ENCODE results near the gene PALD1. TPM values are rescaled to one million over a fixed set of nuclear protein-coding genes. Genes with fewer than 3 reads are reported as not detected.

The PALD1 gene
- total and polyA plus RNA-seq, 2 donors (not counting 1 experiment from before 2014, with no cell fraction given), result 0.09 to 0.33 TPM

- peaks cover 11% of the 10 kb centered on the region for H3K4me1 ChIP-seq (ENCODE audit: control insufficient read depth, extremely low read depth, insufficient read depth, low read length)
- H3K79me2 ChIP-seq (ENCODE audit: control insufficient read depth, insufficient read depth, low read length), result no peaks in the 10 kb centered on the region
- H4K20me1 ChIP-seq (ENCODE audit: control insufficient read depth, extremely low read depth, insufficient read depth, low read length), result no peaks in the 10 kb centered on the region
- no peak overlapping the region for H3K9ac ChIP-seq (ENCODE audit: insufficient read depth, low read length)
- no peak overlapping the region for H3K4me3 ChIP-seq (replicated peaks in 1 of 4; ENCODE audit: control extremely low read depth in 1 of 4, insufficient read depth in 1 of 4, low read depth in 3 of 4, low read length in 4 of 4)
- no peak overlapping the region for H3K27ac ChIP-seq (ENCODE audit: insufficient read depth, low read length)
- H2AFZ ChIP-seq (ENCODE audit: low read length), result no peak overlapping the region
- TF ChIP-seq CTCF (conservative IDR thresholded peaks at IDR 0.05 in 1 of 2, IDR thresholded peaks at IDR 0.05 in 1 of 2; ENCODE audit: low read depth in 1 of 2, low read length in 2 of 2) (peak; percentile 85 to 92), EZH2 (IDR thresholded peaks at IDR 0.05; ENCODE audit: low read length, missing control alignments) (no peak)
- H3K9me3 ChIP-seq (ENCODE audit: control insufficient read depth, insufficient read depth, low read depth, low read length), result no peaks in the 10 kb centered on the region
- no peak overlapping the region for H3K4me2 ChIP-seq (ENCODE audit: extremely low read depth, insufficient read depth, low read length)
- no peaks in the 10 kb centered on the region for H3K27me3 ChIP-seq (ENCODE audit: control insufficient read depth, insufficient read depth, low read length)
- H3K36me3 ChIP-seq (ENCODE audit: control insufficient read depth, insufficient read depth, low read length), result no peaks in the 10 kb centered on the region
- DNase-seq (ENCODE audit: low read depth in 2 of 2), result peak; percentile 39 to 69
Observed at GRCh38 chr10:70549962-70550458, 71.4 kb downstream of the PALD1 start.

- Histone ChIP-seq H3K79me2 (ENCODE audit: control insufficient read depth, insufficient read depth, low read length) (no peaks in the 10 kb centered on the region), H3K27ac (ENCODE audit: insufficient read depth, low read length) (no peak overlapping the region), H3K4me1 (ENCODE audit: control insufficient read depth, extremely low read depth, insufficient read depth, low read length) (peaks cover 11% of the 10 kb centered on the region), H3K9me3 (ENCODE audit: control insufficient read depth, insufficient read depth, low read depth, low read length) (no peaks in the 10 kb centered on the region), H3K4me2 (ENCODE audit: extremely low read depth, insufficient read depth, low read length) (no peak overlapping the region), H3K9ac (ENCODE audit: insufficient read depth, low read length) (no peak overlapping the region), H3K27me3 (ENCODE audit: control insufficient read depth, insufficient read depth, low read length) (no peaks in the 10 kb centered on the region), H3K4me3 (replicated peaks in 1 of 4; ENCODE audit: control extremely low read depth in 1 of 4, insufficient read depth in 1 of 4, low read depth in 3 of 4, low read length in 4 of 4) (no peak overlapping the region), H2AFZ (ENCODE audit: low read length) (no peak overlapping the region), H3K36me3 (ENCODE audit: control insufficient read depth, insufficient read depth, low read length) (no peaks in the 10 kb centered on the region), H4K20me1 (ENCODE audit: control insufficient read depth, extremely low read depth, insufficient read depth, low read length) (no peaks in the 10 kb centered on the region)
- DNase-seq (ENCODE audit: low read depth in 2 of 2), result no peak
- TF ChIP-seq CTCF (conservative IDR thresholded peaks at IDR 0.05 in 1 of 2, IDR thresholded peaks at IDR 0.05 in 1 of 2; ENCODE audit: low read depth in 1 of 2, low read length in 2 of 2) (no peak), EZH2 (IDR thresholded peaks at IDR 0.05; ENCODE audit: low read length, missing control alignments) (no peak)
Observed at GRCh38 chr10:70550459-70550858, 71.9 kb downstream of the PALD1 start.

GRCh38 chr10:70551466-70551865, 72.9 kb downstream of the PALD1 start:
- no peak for TF ChIP-seq CTCF (conservative IDR thresholded peaks at IDR 0.05 in 1 of 2, IDR thresholded peaks at IDR 0.05 in 1 of 2; ENCODE audit: low read depth in 1 of 2, low read length in 2 of 2)
- no peak for TF ChIP-seq EZH2 (IDR thresholded peaks at IDR 0.05; ENCODE audit: low read length, missing control alignments)
- no peak for DNase-seq (ENCODE audit: low read depth in 2 of 2)
- no peaks in the 10 kb centered on the region for H3K27me3 ChIP-seq (ENCODE audit: control insufficient read depth, insufficient read depth, low read length)
- H3K9me3 ChIP-seq (ENCODE audit: control insufficient read depth, insufficient read depth, low read depth, low read length), result no peaks in the 10 kb centered on the region
- H4K20me1 ChIP-seq (ENCODE audit: control insufficient read depth, extremely low read depth, insufficient read depth, low read length), result no peaks in the 10 kb centered on the region
- no peak overlapping the region for H3K9ac ChIP-seq (ENCODE audit: insufficient read depth, low read length)
- H3K79me2 ChIP-seq (ENCODE audit: control insufficient read depth, insufficient read depth, low read length), result no peaks in the 10 kb centered on the region
- H3K27ac ChIP-seq (ENCODE audit: insufficient read depth, low read length), result peak overlapping the region; percentile 18
- H3K4me2 ChIP-seq (ENCODE audit: extremely low read depth, insufficient read depth, low read length), result no peak overlapping the region
- H3K36me3 ChIP-seq (ENCODE audit: control insufficient read depth, insufficient read depth, low read length), result no peaks in the 10 kb centered on the region
- H2AFZ ChIP-seq (ENCODE audit: low read length), result no peak overlapping the region
- H3K4me1 ChIP-seq (ENCODE audit: control insufficient read depth, extremely low read depth, insufficient read depth, low read length), result peaks cover 11% of the 10 kb centered on the region
- H3K4me3 ChIP-seq (replicated peaks in 1 of 4; ENCODE audit: control extremely low read depth in 1 of 4, insufficient read depth in 1 of 4, low read depth in 3 of 4, low read length in 4 of 4), result no peak overlapping the region

Measured in fibroblast of lung (primary cell).